Effector memory CD4-positive, alpha-beta T cell (primary cell): ENCODE measurements around the gene FTO.

Experiments
- DNase-seq, 3 donors: peaks; one replicate each; pipeline ENCODE4 v3.0.0-alpha.2; 2020
- H3K27ac ChIP-seq: 2 replicates; pipeline ENCODE4 v1.7.0; 2013; ENCODE audit warnings: mild to moderate bottlenecking, low read length, moderate library complexity; ENCODE audit not compliant: insufficient read depth, poor library complexity, severe bottlenecking
- H3K27me3 ChIP-seq: replicated peaks from 2 replicates; pipeline ENCODE4 v1.7.0; 2013; ENCODE audit warnings: mild to moderate bottlenecking, low read length; ENCODE audit not compliant: insufficient read depth, control insufficient read depth, poor library complexity, severe bottlenecking
- H3K36me3 ChIP-seq: 2 replicates; pipeline ENCODE4 v1.7.0; 2013; ENCODE audit warnings: mild to moderate bottlenecking, low read length, moderate library complexity; ENCODE audit not compliant: control insufficient read depth, insufficient read depth
- H3K4me1 ChIP-seq: 2 replicates; pipeline ENCODE4 v1.7.0; 2013; ENCODE audit warnings: low read length, mild to moderate bottlenecking; ENCODE audit not compliant: control insufficient read depth, insufficient read depth, poor library complexity, severe bottlenecking
- H3K4me3 ChIP-seq: 2 replicates; pipeline ENCODE4 v1.7.0; 2013; ENCODE audit warnings: low read length, low read depth, mild to moderate bottlenecking; ENCODE audit not compliant: insufficient read depth, poor library complexity, severe bottlenecking
- H3K9me3 ChIP-seq: 2 replicates; pipeline ENCODE4 v1.7.0; 2013; ENCODE audit warnings: mild to moderate bottlenecking, low read length, moderate library complexity; ENCODE audit not compliant: control insufficient read depth

The FTO gene

DNA sequence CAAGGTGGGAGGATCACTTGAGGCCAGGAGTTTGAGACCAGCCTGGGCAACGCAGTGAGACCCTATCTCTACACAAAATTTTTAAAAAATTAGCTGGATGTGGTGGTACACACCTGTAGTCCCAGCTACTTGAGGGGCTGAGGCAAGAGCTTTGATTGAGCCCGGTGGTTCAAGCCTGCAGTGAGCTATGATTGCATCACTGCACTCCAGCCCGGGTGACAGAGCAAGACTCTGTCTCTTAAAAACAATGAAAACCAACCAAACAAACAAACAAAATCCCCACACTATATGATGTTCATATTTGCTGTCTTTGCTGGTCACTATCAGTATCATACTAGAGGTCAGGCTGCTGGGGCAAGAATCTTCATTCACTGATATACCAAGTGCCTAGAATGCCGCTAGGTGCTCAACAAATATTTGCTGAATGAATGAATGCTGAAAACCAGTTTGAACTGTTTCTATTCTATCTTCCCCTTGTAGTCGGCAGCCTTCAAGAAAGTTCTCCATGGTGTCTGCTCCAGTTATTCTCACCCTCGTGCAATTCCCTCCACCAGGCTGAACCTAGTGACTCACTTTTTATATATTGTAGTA, 455.6 kb downstream of the FTO start:
- Histone ChIP-seq H3K4me1 (no peaks in the 10 kb centered on the region), H3K36me3 (no peaks in the 10 kb centered on the region), H3K27me3 (no peaks in the 10 kb centered on the region), H3K4me3 (no peak overlapping the region), H3K9me3 (no peaks in the 10 kb centered on the region), H3K27ac (no peak overlapping the region)
- DNase-seq = no peak

DNA sequence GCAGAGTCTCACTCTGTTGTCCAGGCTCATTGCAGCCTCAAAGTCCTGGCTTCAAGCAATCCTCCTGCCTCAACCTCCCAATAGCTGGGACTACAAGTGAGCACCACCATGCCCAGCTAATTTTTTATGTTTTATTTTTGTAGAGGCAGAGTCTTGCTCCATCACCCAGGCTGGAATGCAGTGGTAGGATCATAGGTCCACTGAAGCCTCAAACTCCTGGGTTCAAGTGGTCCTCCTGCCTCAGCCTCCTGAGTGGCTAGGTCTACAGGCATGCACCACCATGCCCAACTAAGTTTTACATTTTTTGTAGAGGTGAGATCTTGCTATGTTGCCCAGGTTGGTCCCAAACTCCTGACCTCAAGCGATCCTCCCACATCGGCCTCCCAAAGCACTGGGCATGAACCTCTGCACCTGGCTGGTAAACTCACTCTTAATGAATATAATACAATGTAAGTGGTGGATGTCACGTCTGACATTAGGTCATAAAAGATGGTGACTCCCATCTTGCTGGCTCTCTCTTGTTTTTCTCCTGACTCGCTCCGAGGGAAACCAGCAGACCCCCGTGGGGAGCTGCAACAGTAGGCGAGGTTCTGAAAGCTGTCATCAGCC, 456.4 kb downstream of the FTO start:
- Histone ChIP-seq H3K4me3 (no peak overlapping the region), H3K27me3 (no peaks in the 10 kb centered on the region), H3K4me1 (no peaks in the 10 kb centered on the region), H3K9me3 (no peaks in the 10 kb centered on the region), H3K27ac (no peak overlapping the region), H3K36me3 (no peaks in the 10 kb centered on the region)
- DNase-seq = no peak

DNA sequence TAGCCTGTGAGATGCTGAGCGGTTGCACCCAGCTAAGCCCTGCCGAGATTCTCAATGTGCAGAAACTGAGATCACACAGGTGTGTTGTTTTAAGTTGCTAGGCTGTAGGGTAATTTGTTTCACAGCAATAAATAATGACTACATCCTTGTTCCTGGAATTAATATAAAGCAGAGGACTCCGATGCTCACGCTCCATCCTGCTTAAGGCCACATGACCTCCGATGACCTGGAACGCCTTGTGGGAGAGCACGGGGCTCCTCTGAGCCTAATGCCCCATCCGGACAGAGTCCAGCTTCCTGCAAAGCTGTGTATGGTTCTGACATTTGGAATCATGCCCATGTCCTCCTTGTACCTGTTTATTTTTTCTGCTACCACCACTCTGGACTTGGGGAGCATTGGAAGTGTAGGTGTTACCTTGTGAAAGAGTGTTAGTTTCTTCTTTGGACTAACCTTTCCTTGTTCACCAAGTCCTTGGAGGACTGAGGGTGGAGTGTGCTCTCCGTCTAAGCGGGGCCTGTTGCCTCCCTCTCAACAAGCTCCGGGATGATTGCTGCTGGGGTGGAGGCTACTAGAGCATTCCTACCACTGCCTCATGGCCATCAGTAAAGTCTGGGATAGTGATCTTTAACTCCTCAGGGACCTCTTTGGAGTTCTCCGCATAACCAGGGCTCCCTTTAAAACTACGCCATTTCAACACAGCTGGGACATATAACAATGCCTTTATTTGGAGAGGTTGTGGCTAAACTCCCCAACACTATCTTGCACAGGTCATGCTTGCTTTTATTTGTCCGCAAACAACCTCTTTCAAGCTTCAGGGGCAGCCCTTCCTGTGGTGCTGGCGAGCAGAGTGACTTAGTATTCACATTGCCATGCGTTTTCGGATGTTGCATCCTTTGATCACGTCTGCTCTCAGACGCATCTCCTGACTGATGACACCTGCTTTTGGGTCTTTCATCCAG, 457.3 kb downstream of the FTO start:
- Histone ChIP-seq H3K27ac (no peak overlapping the region), H3K4me3 (no peak overlapping the region), H3K4me1 (no peaks in the 10 kb centered on the region), H3K36me3 (no peaks in the 10 kb centered on the region), H3K27me3 (no peaks in the 10 kb centered on the region), H3K9me3 (no peaks in the 10 kb centered on the region)
- no peak for DNase-seq

DNA sequence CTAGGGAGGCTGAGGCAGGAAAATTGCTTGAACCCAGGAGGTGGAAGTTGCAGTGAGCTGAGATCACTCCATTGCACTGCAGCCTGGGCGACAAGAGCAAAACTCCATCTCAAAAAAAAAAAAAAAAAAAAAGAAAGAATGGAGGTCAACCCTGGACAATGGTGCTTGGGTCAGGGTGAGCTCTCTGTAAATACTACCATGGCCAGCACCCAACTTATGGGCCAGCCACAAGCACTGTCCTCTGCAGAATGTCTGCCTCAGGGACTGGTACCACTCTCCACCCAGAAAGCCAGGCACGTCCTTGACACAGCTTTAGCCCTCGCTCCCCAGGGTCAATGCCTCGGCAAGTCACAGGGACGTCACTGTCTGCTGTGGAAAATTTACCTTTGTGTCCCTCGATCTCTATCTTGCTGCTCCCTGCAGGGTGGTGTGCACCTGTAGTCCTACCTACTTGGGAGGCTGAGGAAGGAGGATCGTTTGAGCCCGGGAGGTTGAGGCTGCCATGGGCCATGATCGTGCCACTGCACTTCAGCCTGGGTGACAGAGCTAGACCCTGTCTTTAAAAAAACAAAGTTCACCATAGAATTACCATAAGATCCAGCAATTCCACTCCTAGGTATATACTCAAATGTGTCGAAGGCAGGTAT, 459.4 kb downstream of the FTO start:
- Histone ChIP-seq H3K27ac (no peak overlapping the region), H3K27me3 (no peaks in the 10 kb centered on the region), H3K36me3 (no peaks in the 10 kb centered on the region), H3K9me3 (no peaks in the 10 kb centered on the region), H3K4me3 (no peak overlapping the region), H3K4me1 (no peaks in the 10 kb centered on the region)
- DNase-seq = no peak

DNA sequence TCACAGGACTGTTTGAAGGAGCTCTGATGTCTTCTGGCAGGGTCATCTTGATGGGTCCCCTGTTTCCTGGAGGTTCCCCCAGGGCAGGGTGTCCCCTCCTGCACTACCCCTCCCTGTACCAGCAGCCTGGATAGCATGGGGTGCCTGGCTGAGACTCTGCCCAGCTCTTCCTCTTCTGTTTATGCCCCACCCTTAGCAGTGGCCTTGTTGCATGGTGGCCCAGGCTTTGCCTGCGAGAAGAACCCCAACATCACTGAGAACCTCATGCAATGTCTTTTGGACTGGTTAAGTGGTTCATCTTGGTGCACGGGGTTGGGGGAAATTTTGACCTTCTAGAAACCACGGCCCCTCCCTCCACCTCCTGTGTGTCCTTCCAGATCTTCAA, 460.8 kb downstream of the FTO start:
- H3K27ac ChIP-seq = no peak overlapping the region

DNA sequence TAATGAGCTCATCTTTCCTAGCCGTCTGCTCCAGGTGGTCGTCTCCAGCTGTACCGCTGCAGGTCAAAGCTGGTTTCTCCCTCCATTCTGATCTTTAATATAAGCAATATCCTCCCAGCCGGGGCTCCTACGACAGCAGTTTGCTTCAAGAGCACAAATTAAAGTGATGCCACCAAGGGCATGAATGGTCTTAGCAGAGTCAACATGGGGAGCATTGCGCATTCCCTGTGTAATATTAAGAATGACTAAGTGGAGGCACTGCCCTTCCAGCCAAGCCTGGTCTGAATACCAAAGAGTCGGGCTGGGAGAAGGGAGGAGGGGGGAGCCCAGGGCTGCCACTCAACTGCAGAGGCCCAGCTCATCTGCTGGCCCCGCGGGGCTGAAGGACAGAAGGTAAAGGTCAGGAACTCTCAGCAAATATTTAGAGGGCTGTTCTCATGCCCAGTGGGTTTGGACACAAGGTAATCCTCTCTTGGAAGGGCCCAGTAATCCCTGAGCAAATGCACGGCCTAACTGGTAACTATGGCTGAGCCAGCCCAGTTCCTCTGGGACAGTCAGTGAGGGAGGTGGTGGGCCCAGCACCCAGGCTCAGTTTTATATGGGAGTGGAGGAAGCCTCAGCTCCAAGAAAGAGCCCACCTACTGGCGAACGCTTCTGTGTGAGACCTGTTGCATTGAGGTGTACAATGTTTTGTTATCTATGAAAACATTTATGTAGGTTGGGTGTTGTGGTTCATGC, 461.4 kb downstream of the FTO start:
- H3K4me3 ChIP-seq = no peak overlapping the region
- no peak for DNase-seq
- no peaks in the 10 kb centered on the region for H3K4me1 ChIP-seq
- H3K27me3 ChIP-seq = no peaks in the 10 kb centered on the region
- H3K9me3 ChIP-seq = no peaks in the 10 kb centered on the region
- H3K27ac ChIP-seq = no peak overlapping the region
- no peaks in the 10 kb centered on the region for H3K36me3 ChIP-seq

More for the DNA sequence above, 460.8 kb downstream of the FTO start:
- H3K36me3 ChIP-seq = no peaks in the 10 kb centered on the region
- no peaks in the 10 kb centered on the region for H3K4me1 ChIP-seq
- no peaks in the 10 kb centered on the region for H3K9me3 ChIP-seq
- no peak for DNase-seq
- H3K4me3 ChIP-seq = no peak overlapping the region
- no peaks in the 10 kb centered on the region for H3K27me3 ChIP-seq

DNA sequence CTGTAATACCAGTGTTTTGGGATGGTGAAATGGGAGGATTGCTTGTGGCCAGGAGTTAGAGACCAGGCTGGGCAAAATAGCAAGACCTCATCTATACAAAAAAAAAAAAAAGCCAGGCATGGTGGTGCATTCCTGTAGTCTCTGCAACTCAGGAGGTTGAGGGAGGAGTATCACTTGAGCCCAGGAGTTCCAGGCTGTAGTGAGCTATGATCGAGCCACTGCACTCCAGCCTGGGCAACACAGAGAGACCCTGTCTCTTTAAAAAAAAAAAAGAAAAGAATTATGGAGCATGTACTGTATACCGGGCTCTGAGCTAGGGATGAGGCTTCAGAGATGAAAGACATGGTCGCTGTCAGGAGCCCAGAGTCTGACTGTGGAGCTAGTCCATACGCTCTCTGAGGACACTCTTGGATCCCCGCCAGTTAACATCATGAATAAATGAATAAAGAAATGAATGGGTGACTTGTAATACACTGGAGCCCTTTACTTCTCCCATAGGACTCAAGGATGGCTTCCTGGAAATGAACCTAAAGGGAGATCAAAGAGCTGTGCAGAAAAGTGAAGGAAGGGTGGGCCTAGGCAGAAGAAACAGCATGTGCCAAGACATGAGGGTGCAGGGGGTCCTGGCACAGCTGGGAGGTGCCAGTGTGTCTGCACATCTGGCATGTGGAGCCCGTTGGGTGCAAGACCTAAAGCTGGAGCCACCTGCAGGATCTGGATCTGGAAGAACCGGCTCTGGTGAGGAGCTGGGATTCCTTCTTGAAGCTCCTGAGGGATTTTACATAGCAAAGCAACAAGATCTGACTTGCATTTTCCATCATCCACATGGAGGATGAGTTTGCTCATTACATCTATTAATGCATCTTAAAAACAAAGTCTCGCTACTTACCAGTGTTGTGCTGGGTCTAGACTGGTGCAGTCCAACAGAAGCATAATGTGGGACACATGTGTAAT, 462.2 kb downstream of the FTO start:
- H3K9me3 ChIP-seq = no peaks in the 10 kb centered on the region
- H3K4me1 ChIP-seq = no peaks in the 10 kb centered on the region
- H3K27me3 ChIP-seq = no peaks in the 10 kb centered on the region
- no peak for DNase-seq
- no peak overlapping the region for H3K27ac ChIP-seq
- no peaks in the 10 kb centered on the region for H3K36me3 ChIP-seq
- no peak overlapping the region for H3K4me3 ChIP-seq

DNA sequence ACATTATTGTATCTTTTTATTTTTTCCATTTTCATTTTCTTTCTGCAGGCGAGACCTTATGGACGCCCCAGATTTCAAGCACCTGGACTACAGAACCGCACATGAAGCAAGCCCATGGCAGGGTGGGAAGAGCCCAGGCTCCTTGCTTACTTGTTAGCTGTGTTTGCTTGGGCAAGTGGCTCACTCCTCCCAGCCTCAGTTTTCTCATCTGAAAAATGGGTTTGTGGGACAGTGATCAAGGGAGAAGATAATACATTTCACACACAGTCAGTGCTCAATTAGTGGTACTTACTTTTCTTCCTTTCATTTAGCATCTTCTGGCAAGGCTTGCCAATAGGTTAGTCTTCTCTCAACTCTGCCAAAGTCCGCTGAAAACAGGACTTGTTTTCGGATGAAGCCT, 465.2 kb downstream of the FTO start:
- Histone ChIP-seq H3K27me3 (no peaks in the 10 kb centered on the region), H3K9me3 (no peaks in the 10 kb centered on the region), H3K4me1 (no peaks in the 10 kb centered on the region), H3K4me3 (no peak overlapping the region), H3K36me3 (no peaks in the 10 kb centered on the region), H3K27ac (no peak overlapping the region)
- no peak for DNase-seq
